PC-3 (cell line): Measurements from ENCODE around the gene ACAP2. TPM values are rescaled to one million over a fixed set of nuclear protein-coding genes. Genes with fewer than 3 reads are reported as not detected.

Source experiments
- ATAC-seq: fragments of 200-7000 bp; cut with Tn5 transposase; 2 replicates; pipeline ENCODE4 v1.9.1; 2020; ENCODE audit warnings: mild to moderate bottlenecking, moderate library complexity
- BruUV-seq: library from RNA; stranded (reverse); fragments of 400-500 nt; replicated peaks from 2 replicates; lab custom pipeline; 2021; lab: Mats Ljungman, UMichigan
- CTCF ChIA-PET: fragments of 300-600 bp; sonication (Branson Sonifier 250); formaldehyde crosslinking; loops from one replicate; lab custom pipeline; 2022; ENCODE audit warnings: antibody characterized with exemption; lab: Charles Lee
- POLR2A ChIA-PET: fragments of 300-600 bp; sonication (Branson Sonifier 250); formaldehyde crosslinking; loops from one replicate; lab custom pipeline; 2022; ENCODE audit warnings: antibody characterized with exemption; ENCODE audit not compliant: unreplicated experiment; lab: Charles Lee
- DNase-seq: peaks from one replicate; pipeline ENCODE4 v3.0.0-alpha.2; 2015
- H2AFZ ChIP-seq: fragments of 300-600 bp; sonication (generic); 2 replicates; pipeline ENCODE4 v1.6.0; 2016; ENCODE audit warnings: antibody characterized with exemption, low read length
- H3F3A ChIP-seq: fragments of 300-600 bp; sonication (generic); one replicate; pipeline ENCODE4 v1.6.0; 2017; ENCODE audit warnings: antibody characterized with exemption, low read length, control low read depth, mild to moderate bottlenecking; ENCODE audit not compliant: unreplicated experiment
- H3K27ac ChIP-seq: fragments of 300-600 bp; sonication (generic); 2 replicates; pipeline ENCODE4 v1.5.1; 2016; ENCODE audit warnings: mild to moderate bottlenecking, low read length
- H3K27me3 ChIP-seq: fragments of 300-600 bp; sonication (generic); 2 replicates; pipeline ENCODE4 v1.6.1; 2016; ENCODE audit warnings: low read length, mixed read lengths
- H3K36me3 ChIP-seq: fragments of 300-600 bp; sonication (generic); 2 replicates; pipeline ENCODE4 v1.6.1; 2016; ENCODE audit warnings: low read depth, mixed run types, low read length, mixed read lengths
- H3K4me1 ChIP-seq: fragments of 300-600 bp; sonication (generic); 2 replicates; pipeline ENCODE4 v1.5.1; 2016; ENCODE audit warnings: low read length; ENCODE audit not compliant: insufficient read depth
- H3K4me2 ChIP-seq: fragments of 300-600 bp; sonication (generic); 2 replicates; pipeline ENCODE4 v1.6.0; 2016; ENCODE audit warnings: low read length
- H3K4me3 ChIP-seq: fragments of 300-600 bp; sonication (generic); 2 replicates; pipeline ENCODE4 v1.5.1; 2016; ENCODE audit warnings: mild to moderate bottlenecking, low read length, mixed read lengths
- H3K79me2 ChIP-seq: fragments of 300-600 bp; sonication (generic); 2 replicates; pipeline ENCODE4 v1.6.1; 2017; ENCODE audit warnings: low read length, mixed read lengths
- H3K9ac ChIP-seq: fragments of 300-600 bp; sonication (generic); 2 replicates; pipeline ENCODE4 v1.6.0; 2016; ENCODE audit warnings: mild to moderate bottlenecking, low read length
- H3K9me2 ChIP-seq: fragments of 300-600 bp; sonication (generic); replicated peaks from 2 replicates; pipeline ENCODE4 v1.6.1; 2016; ENCODE audit warnings: mixed run types, low read length, mixed read lengths
- H3K9me3 ChIP-seq: fragments of 300-600 bp; sonication (generic); 2 replicates; pipeline ENCODE4 v1.6.1; 2016; ENCODE audit warnings: low read length, mixed read lengths
- H4K20me1 ChIP-seq: fragments of 300-600 bp; sonication (generic); 2 replicates; pipeline ENCODE4 v1.6.1; 2016; ENCODE audit warnings: low read length, mixed read lengths
- CTCF ChIP-seq: fragments of 300-600 bp; sonication (generic); conservative IDR thresholded peaks from 2 replicates; pipeline ENCODE4 v1.5.1; 2017; ENCODE audit warnings: antibody characterized with exemption, low read depth, mild to moderate bottlenecking, low read length
- EZH2 ChIP-seq: fragments of 300-600 bp; sonication (generic); IDR thresholded peaks from one replicate; pipeline ENCODE4 v1.6.1; 2017; ENCODE audit warnings: antibody characterized with exemption, mild to moderate bottlenecking, low read length; ENCODE audit not compliant: unreplicated experiment
- EZH2phosphoT487 ChIP-seq: fragments of 300-600 bp; sonication (generic); IDR thresholded peaks from 2 replicates; pipeline ENCODE4 v1.6.1; 2018; ENCODE audit warnings: mild to moderate bottlenecking, antibody characterized with exemption, low read length, borderline replicate concordance
- intact Hi-C: fragments of 100-400 bp; cut with micrococcal nuclease; formaldehyde crosslinking; loops from 2 replicates; pipeline ENCODE4 v1.9.0; 2023
- total RNA-seq: library from RNA; depleted of rRNA; stranded (reverse); fragments of >200 nt; gene quantifications from 2 replicates; pipeline ENCODE4 v1.2.3, GENCODE V29; 2014

ACAP2 gene
- total RNA-seq, 1 experiment from 2014 or later: 33.5 TPM

GRCh38 chr3:195348426-195349115 is 94.2 kb downstream of the ACAP2 start:
- DNase-seq: no peak
- H2AFZ ChIP-seq: no peak overlapping the region
- intact Hi-C loops: no loop called here
- no peaks in the 10 kb centered on the region for H4K20me1 ChIP-seq
- H3K4me3 ChIP-seq: no peak overlapping the region
- no TSS peak for BruUV-seq
- H3K4me1 ChIP-seq: 0 out of 2 replicates have a peak, but pooled peaks cover 7% of the 10 kb centered on the region
- TF ChIP-seq CTCF (no peak), EZH2 (no peak), EZH2phosphoT487 (no peak)
- CTCF ChIA-PET: no interaction called here
- ATAC-seq: no peak
- no peak overlapping the region for H3K4me2 ChIP-seq
- no peaks in the 10 kb centered on the region for H3K9me3 ChIP-seq
- H3K9me2 ChIP-seq: no peaks in the 10 kb centered on the region
- no peak overlapping the region for H3K27ac ChIP-seq
- 0 out of 2 replicates have a peak, but pooled peaks cover 3% of the 10 kb centered on the region for H3K79me2 ChIP-seq
- no peaks in the 10 kb centered on the region for H3K27me3 ChIP-seq
- no peaks in the 10 kb centered on the region for H3K36me3 ChIP-seq
- POLR2A ChIA-PET: no interaction called here
- no peaks in the 10 kb centered on the region for H3F3A ChIP-seq
- no peak overlapping the region for H3K9ac ChIP-seq

DNA sequence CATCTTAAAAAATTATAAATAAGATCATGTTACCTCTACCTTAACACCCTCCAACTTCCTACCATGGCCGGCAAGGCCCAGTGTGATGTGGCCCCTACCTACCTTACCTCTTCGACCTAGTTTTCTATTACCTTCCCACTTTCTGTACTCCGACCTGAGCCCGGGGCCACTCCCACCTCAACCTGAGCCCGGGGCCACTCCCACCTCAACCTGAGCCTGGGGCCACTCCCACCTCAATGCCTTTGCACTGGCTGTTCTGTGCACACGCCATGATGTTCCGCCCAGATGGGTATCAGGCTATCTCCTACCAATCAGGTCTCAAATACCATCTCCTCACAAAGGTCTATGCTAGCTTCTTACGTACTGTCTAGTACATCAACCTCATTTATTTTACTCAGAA is 105.1 kb downstream of the ACAP2 start:
- Histone ChIP-seq H3K4me3 (no peak overlapping the region), H3K4me1 (no peaks in the 10 kb centered on the region), H4K20me1 (no peaks in the 10 kb centered on the region), H3F3A (no peaks in the 10 kb centered on the region), H3K27me3 (no peaks in the 10 kb centered on the region), H3K79me2 (no peaks in the 10 kb centered on the region), H3K27ac (no peak overlapping the region), H3K9ac (no peak overlapping the region), H3K36me3 (no peaks in the 10 kb centered on the region; the same call in 1 of the 2 replicates), H2AFZ (no peak overlapping the region), H3K9me2 (no peaks in the 10 kb centered on the region), H3K4me2 (no peak overlapping the region), H3K9me3 (no peaks in the 10 kb centered on the region)
- BruUV-seq: no TSS peak
- TF ChIP-seq EZH2phosphoT487: no peak
- no peak for TF ChIP-seq EZH2
- TF ChIP-seq CTCF: no peak
- POLR2A ChIA-PET: no interaction called here
- intact Hi-C loops: no loop called here
- CTCF ChIA-PET: no interaction called here
- ATAC-seq (no peak), DNase-seq (no peak)

GRCh38 chr3:195334967-195335366 is 107.9 kb downstream of the ACAP2 start:
- Histone ChIP-seq H3K4me2 (no peak overlapping the region), H4K20me1 (no peaks in the 10 kb centered on the region), H3K4me1 (no peaks in the 10 kb centered on the region), H3K4me3 (no peak overlapping the region), H3K9ac (no peak overlapping the region), H3K36me3 (peaks cover 2% of the 10 kb centered on the region; the same call in 1 of the 2 replicates), H2AFZ (no peak overlapping the region), H3K79me2 (no peaks in the 10 kb centered on the region), H3K27me3 (no peaks in the 10 kb centered on the region), H3K27ac (no peak overlapping the region), H3F3A (no peaks in the 10 kb centered on the region), H3K9me2 (no peaks in the 10 kb centered on the region), H3K9me3 (no peaks in the 10 kb centered on the region)
- CTCF ChIA-PET: no interaction called here
- no TSS peak for BruUV-seq
- DNase-seq: no peak
- POLR2A ChIA-PET: no interaction called here
- intact Hi-C loops: no loop called here
- no peak for TF ChIP-seq EZH2
- ATAC-seq: no peak
